Measurements from ENCODE around the gene ARL16.

ARL16 gene

DNA sequence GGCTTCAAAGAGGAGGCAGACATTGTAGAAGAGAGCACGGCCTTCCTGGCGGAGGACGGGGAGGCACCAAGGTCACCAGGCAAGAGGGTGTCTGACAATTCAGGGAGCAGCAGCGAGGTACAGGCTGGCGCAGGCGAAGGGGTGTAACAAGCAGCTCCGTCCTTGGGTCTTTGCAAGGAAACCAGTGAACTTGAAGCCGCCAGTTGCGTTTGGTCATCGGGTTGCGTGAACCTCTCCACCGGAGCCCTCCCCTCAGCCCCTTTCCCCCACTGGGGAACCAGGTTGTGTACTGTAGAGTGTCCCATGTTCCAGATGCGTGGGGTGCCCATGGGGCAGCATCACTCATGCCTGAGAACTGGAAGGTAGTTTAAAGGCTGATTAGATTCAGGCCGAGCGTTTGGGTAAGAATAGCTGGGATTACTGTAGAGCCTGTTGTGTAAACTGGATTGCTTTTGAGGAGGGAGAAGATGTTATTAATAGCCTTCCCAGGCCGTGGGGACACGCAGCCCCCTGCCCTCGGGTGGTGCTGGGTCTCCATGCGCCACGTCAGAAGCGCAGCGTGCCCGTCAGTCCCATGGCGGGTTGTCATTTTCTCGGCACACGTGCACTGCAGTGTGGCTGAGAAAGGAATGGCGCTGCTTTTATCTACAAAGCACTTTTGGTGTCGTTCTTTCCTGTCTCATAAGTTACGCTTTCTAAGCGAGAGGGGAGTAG lies 22.1 kb upstream of the ARL16 start:
- H3K9ac ChIP-seq = no peak overlapping the region
- no peak for TF ChIP-seq Cebpa-rat (IDR thresholded peaks at IDR 0.05)

DNA sequence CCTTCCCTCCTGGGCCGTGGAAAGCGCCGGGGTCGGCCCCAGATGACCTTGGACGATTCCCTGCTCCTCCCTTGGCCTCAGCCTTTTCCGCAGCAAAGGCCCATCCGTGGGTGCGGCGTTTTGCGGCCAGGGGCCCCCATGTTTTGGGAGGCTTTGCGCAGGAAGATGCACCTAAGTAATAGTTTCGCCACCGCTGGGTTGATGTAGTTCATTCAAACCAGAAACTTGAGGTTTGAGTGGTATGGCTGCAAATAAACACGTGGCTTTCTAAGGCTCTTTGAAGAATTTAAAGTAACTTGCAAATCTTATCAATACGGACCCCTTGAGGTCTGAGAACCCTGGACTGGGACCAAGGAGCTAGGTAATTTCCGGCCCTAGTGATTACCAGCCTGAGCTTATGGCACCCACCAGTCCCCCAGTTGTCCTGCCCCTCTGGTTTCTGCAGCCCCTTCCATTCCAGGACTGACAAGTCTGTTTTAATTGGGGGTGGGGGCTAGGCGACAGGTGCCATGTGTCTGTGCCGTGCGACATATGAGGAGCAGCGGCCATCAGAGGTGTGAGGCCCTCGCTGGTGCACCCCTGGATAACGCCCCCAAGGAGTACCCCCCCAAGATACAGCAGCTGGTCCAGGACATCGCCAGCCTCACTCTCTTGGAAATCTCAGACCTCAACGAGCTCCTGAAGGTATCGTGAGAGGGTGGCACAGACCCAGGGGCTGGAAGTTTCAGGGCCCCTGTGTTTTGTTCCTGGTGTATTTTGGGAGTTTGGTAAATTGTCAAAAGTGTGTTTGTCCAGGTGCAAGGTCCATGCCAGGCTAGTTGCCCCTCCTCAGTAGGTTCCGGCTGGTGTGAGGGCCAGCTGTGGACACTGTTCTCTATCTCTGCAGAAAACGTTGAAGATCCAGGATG lies 20.4 kb upstream of the ARL16 start:
- peaks cover 72% of the 10 kb centered on the region for H4K20me1 ChIP-seq
- H3K4me3 ChIP-seq = peak overlapping the region; percentile 98
- peak overlapping the region; percentile 99 for H3K9ac ChIP-seq
- TF ChIP-seq Cebpa-rat (IDR thresholded peaks at IDR 0.05) = no peak
- no peaks in the 10 kb centered on the region for H3K27me3 ChIP-seq
- peaks cover 35% of the 10 kb centered on the region for H3K4me1 ChIP-seq
- H3K4me2 ChIP-seq = peak overlapping the region; percentile 100
- peaks cover 84% of the 10 kb centered on the region for H3K36me3 ChIP-seq
- peak overlapping the region; percentile 98 for H3K27ac ChIP-seq
- H3K9me3 ChIP-seq = no peaks in the 10 kb centered on the region

More for the DNA sequence above, 22.1 kb upstream of the ARL16 start:
- Histone ChIP-seq H3K9me3 (no peaks in the 10 kb centered on the region), H3K4me3 (no peak overlapping the region), H3K4me1 (peaks cover 47% of the 10 kb centered on the region), H3K36me3 (peaks cover 72% of the 10 kb centered on the region), H4K20me1 (peaks cover 56% of the 10 kb centered on the region), H3K27ac (no peak overlapping the region), H3K27me3 (no peaks in the 10 kb centered on the region), H3K4me2 (no peak overlapping the region)

DNA sequence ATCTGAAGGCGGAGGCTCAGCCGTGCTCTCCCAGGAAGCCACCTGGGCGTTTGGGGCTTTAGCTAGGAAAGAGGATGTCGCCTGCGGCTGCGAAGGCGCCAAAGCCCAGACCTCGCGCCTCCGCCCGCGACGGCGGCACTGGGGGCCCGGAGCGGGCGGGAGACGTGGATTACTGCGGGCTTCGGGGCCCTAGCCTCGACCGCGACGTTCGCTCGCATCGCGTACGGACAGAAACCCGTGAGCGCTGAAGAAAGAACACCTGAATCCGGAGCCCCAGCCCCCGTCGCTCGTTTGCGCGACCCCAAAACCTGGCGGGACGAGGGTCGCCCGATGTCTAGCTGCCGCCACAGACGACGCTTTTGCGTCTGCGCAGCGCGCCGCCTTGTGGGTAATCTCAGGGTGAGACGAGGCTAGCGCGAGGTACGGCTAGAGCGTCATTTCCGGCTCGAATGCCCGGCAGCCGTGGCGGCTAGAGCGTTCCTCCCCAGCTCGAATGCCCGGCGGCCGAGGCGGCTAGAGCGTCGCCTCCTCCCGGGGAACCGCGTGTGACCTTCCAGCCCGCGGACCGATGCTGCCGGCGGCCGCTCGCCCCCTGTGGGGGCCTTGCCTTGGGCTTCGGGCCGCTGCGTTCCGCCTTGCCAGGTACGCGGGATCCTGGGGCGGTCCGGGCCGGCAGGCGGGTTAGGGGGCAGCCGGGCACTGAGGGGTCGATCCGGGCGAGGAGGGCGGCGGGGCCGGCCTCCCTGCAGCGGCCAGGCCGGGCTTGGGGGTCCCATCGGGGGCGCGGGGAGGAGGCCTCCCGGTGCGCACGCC lies 19.5 kb upstream of the ARL16 start, which contains the start of gene MRPL12:
Gene MRPL12, plus strand, starts transcription at position 434 of the 813 bp plus-strand sequence. Its CDS starts 135 bp downstream, at position 569.
- Histone ChIP-seq H3K4me3 (peak within 1 kb of the TSS; percentile 98), H3K4me2 (peak within 1 kb of the TSS; percentile 100), H3K4me1 (peaks cover 33% of the 10 kb centered on the region), H3K9me3 (no peaks in the 10 kb centered on the region), H3K9ac (peak within 1 kb of the TSS; percentile 99), H4K20me1 (peaks cover 73% of the 10 kb centered on the region), H3K27ac (peak within 1 kb of the TSS; percentile 98), H3K27me3 (no peaks in the 10 kb centered on the region), H3K36me3 (peaks cover 84% of the 10 kb centered on the region)
- no peak for TF ChIP-seq Cebpa-rat (IDR thresholded peaks at IDR 0.05)

DNA sequence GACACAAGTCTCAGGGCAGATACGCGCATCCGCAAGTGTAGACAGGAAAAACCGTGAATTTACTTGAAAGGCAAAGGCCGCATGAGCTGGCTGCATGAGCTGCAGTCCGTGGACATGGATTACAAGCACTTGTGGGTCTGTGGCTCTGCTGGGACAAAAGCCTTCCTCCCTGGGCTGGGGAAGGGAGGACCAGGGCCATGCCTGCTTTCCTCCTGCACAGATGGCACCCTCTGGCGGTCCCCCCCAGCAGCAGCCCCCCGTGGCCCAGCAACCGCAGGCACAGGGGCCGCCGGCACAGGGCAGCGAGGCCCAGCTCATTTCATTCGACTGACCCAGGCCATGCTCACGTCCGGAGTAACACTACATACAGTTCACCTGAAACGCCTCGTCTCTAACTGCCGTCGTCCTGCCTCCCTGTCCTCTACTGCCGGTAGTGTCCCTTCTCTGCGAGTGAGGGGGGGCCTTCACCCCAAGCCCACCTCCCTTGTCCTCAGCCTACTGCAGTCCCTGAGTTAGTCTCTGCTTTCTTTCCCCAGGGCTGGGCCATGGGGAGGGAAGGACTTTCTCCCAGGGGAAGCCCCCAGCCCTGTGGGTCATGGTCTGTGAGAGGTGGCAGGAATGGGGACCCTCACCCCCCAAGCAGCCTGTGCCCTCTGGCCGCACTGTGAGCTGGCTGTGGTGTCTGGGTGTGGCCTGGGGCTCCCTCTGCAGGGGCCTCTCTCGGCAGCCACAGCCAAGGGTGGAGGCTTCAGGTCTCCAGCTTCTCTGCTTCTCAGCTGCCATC lies 17.9 kb upstream of the ARL16 start:
- H3K36me3 ChIP-seq = peaks cover 84% of the 10 kb centered on the region
- H3K4me1 ChIP-seq = peaks cover 33% of the 10 kb centered on the region
- H3K27ac ChIP-seq = peak overlapping the region; percentile 98
- H3K4me3 ChIP-seq = peak overlapping the region; percentile 98
- no peaks in the 10 kb centered on the region for H3K9me3 ChIP-seq
- TF ChIP-seq Cebpa-rat (IDR thresholded peaks at IDR 0.05) = no peak
- H3K9ac ChIP-seq = peak overlapping the region; percentile 99
- peak overlapping the region; percentile 100 for H3K4me2 ChIP-seq
- H3K27me3 ChIP-seq = no peaks in the 10 kb centered on the region
- H4K20me1 ChIP-seq = peaks cover 72% of the 10 kb centered on the region

DNA sequence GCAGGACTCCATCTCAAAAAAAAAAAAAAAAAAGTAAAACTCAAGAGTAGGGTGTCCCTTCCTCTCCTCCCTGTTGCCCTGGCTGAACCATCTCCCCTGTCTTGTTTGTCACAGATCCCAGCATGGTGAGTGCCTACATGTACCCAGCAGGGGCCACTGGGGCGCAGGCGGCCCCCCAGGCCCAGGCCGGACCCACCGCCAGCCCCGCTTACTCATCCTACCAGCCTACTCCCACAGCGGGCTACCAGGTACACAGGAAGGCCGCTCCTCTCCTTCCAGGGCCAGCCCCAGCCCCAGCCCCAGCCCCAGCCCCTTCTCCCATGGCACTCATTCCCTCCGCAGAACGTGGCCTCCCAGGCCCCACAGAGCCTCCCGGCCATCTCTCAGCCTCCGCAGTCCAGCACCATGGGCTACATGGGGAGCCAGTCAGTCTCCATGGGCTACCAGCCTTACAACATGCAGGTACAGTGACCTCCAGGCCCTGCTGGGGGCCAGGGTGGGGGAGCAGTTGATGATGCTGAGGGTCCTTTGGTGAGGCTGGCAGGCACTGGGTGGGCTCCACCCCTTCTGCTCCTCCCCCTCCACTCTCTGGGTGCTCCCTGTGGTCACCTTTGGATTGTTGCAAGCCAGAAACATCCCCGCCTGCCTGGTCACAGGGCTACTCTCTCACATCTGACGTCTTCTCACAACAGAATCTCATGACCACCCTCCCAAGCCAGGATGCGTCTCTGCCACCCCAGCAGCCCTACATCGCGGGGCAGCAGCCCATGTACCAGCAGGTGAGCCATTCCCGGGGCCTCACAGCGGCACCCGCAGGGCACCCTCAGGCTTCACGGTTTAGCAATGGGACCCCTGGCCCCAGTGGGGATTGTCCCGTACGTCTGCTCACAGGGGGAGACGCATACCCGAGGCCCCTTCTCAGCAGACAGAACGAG lies 17.0 kb upstream of the ARL16 start:
- Histone ChIP-seq H4K20me1 (peaks cover 81% of the 10 kb centered on the region), H3K4me1 (peaks cover 33% of the 10 kb centered on the region), H3K36me3 (peaks cover 84% of the 10 kb centered on the region), H3K4me2 (peak overlapping the region; percentile 100), H3K27ac (peak overlapping the region; percentile 98; the same call in 1 of the 2 replicates), H3K9me3 (no peaks in the 10 kb centered on the region), H3K4me3 (peak overlapping the region; percentile 98; the same call in 1 of the 2 replicates), H3K27me3 (no peaks in the 10 kb centered on the region), H3K9ac (peak overlapping the region; percentile 99)
- TF ChIP-seq Cebpa-rat (IDR thresholded peaks at IDR 0.05) = no peak

DNA sequence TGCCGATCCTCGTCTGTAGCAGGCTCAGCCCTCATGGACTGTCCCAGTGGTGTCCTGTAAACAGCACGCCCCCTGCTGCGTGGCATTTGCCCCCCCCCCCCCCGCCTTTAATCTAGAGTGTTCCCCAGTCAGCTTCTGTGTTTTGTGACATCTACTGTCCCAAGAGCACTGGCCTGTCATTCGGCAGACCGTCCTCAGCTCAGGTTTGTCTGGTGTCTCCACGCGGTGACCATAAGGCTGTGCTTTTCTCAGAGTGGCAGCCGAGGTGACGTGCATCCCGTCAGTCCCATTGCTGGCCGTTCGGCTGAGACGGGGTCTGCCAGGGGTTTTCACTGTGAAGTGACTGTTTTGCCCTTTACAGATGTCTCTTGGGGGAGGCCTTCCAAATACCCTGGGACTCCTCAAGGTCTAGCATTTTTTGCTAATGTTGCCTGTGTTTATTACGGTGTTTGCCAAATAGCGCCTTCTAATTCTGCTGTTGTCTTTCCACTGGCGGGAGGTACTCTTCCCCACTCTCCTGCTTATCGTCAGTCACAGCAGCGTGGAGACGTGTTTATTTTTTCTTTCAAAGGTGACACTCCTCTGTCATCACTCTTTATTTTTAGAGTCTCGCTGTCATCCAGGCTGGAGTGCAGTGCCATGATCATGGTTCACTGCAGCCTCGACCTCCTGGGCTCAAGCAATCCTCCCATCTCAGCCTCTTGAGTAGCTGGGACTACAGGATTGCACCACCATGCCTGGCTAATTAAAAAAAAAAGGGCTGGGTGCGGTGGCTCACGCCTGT lies 13.9 kb upstream of the ARL16 start:
- peaks cover 98% of the 10 kb centered on the region for H4K20me1 ChIP-seq
- H3K9ac ChIP-seq = no peak overlapping the region
- no peak overlapping the region for H3K4me3 ChIP-seq
- H3K4me2 ChIP-seq = no peak overlapping the region
- peaks cover 100% of the 10 kb centered on the region for H3K36me3 ChIP-seq
- H3K27ac ChIP-seq = no peak overlapping the region
- no peaks in the 10 kb centered on the region for H3K9me3 ChIP-seq
- H3K27me3 ChIP-seq = no peaks in the 10 kb centered on the region
- TF ChIP-seq Cebpa-rat (IDR thresholded peaks at IDR 0.05) = no peak
- H3K4me1 ChIP-seq = peaks cover 23% of the 10 kb centered on the region

DNA sequence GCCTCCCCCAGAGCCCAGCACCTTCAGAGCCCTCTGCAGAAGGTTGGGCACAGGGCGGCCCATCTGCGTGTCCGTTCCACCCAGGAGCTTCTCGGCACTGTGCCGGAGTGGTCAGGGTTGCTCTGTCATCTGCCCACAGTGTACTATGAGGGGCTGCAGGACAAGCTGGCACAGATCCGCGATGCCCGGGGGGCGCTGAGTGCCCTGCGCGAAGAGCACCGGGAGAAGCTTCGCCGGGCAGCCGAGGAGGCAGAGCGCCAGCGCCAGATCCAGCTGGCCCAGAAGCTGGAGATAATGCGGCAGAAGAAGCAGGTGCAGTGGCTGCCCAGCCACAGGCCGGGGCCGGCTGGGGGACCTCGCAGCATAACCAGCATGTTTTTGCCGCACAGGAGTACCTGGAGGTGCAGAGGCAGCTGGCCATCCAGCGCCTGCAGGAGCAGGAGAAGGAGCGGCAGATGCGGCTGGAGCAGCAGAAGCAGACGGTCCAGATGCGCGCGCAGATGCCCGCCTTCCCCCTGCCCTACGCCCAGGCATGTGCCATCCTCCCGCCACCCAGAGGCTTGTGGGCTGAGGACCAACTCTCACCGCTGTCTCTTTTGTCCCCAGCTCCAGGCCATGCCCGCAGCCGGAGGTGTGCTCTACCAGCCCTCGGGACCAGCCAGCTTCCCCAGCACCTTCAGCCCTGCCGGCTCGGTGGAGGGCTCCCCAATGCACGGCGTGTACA lies 12.8 kb upstream of the ARL16 start:
- no peak overlapping the region for H3K27ac ChIP-seq
- no peaks in the 10 kb centered on the region for H3K27me3 ChIP-seq
- peaks cover 12% of the 10 kb centered on the region for H3K4me1 ChIP-seq
- peaks cover 100% of the 10 kb centered on the region for H3K36me3 ChIP-seq
- no peak overlapping the region for H3K9ac ChIP-seq
- H3K4me3 ChIP-seq = no peak overlapping the region
- H3K9me3 ChIP-seq = no peaks in the 10 kb centered on the region
- TF ChIP-seq Cebpa-rat (IDR thresholded peaks at IDR 0.05) = no peak
- H3K4me2 ChIP-seq = no peak overlapping the region
- H4K20me1 ChIP-seq = peaks cover 98% of the 10 kb centered on the region

Measured in BLaER1 (cell line).